Bladder microvascular endothelial cell (primary cell): ENCODE results near the gene CACNB4. TPM values are rescaled to one million over a fixed set of nuclear protein-coding genes. Genes with fewer than 3 reads are reported as not detected.

ENCODE experiments used
- total RNA-seq: library from RNA; depleted of rRNA; stranded (reverse); fragments of >200 nt; gene quantifications from 2 replicates; pipeline ENCODE4 v1.2.3, GENCODE V29; 2014

The CACNB4 gene
- total RNA-seq, result under 0.01 and 0.38 TPM in 2 replicates

GRCh38 chr2:152098496-152099366 is at the start of gene CACNB4:
TSS of gene CACNB4 (minus strand) at chr2:152099044.

GRCh38 chr2:151828143-151828889 is 270.5 kb downstream of the CACNB4 start, which contains the start of gene ARL5A:
TSS of gene ARL5A (minus strand) at chr2:151828421. CDS start at chr2:151828176, 245 bp downstream.

Other genes with a start within 250 kb of the CACNB4 start
- gene STAM2, start 76.7 kb upstream of the CACNB4 start, total RNA-seq, result 11.0 and 27.3 TPM in 2 replicates
- gene FMNL2, start 236.1 kb upstream of the CACNB4 start, total RNA-seq, result 18.6 and 57.6 TPM in 2 replicates